Activated T-helper 1 cell treated with anti-CD3 and anti-CD28 coated beads, Interleukin-12 subunit alpha, Interleukin-12 subunit beta, Interleukin-2, Interleukin-4 antibody, amounts not matched to agents 30 ng/mL and 10 ng/mL and 1 ng/mL, durations not matched to agents 14 hours and 24 hours and 36 hours (primary cell): Measurements from ENCODE around the gene PGC. TPM values are rescaled to one million over a fixed set of nuclear protein-coding genes. Genes with fewer than 3 reads are reported as not detected.

Source experiments
- DNase-seq: peaks from one replicate; pipeline ENCODE4 v3.0.0; 2021; ENCODE audit warnings: low spot score
- H3K27ac Mint-ChIP-seq: one replicate; pipeline ENCODE4 v1.8.0; 2021; ENCODE audit warnings: mild to moderate bottlenecking, mixed read lengths
- H3K27me3 Mint-ChIP-seq: one replicate; pipeline ENCODE4 v1.8.0; 2022; ENCODE audit warnings: mild to moderate bottlenecking, moderate library complexity, mixed read lengths; ENCODE audit not compliant: insufficient read depth
- H3K36me3 Mint-ChIP-seq: one replicate; pipeline ENCODE4 v1.8.0; 2021; ENCODE audit warnings: low read depth, mixed read lengths
- H3K4me1 Mint-ChIP-seq: one replicate; pipeline ENCODE4 v1.8.0; 2021; ENCODE audit warnings: low read depth, mixed read lengths
- H3K4me3 Mint-ChIP-seq: one replicate; pipeline ENCODE4 v1.8.0; 2021; ENCODE audit warnings: mild to moderate bottlenecking, moderate library complexity, mixed read lengths
- H3K9me3 Mint-ChIP-seq: one replicate; pipeline ENCODE4 v1.8.0; 2021; ENCODE audit warnings: mixed read lengths
- intact Hi-C: fragments of 100-400 bp; cut with micrococcal nuclease; formaldehyde crosslinking; loops from one replicate; pipeline ENCODE4 v1.15.1; 2024
- total RNA-seq: library from RNA; stranded (reverse); gene quantifications from 2 replicates; pipeline ENCODE4 v1.2.3, GENCODE V29; 2022

PGC gene
- total RNA-seq, 1 donor from 2014 or later, result 0.60 TPM

DNA sequence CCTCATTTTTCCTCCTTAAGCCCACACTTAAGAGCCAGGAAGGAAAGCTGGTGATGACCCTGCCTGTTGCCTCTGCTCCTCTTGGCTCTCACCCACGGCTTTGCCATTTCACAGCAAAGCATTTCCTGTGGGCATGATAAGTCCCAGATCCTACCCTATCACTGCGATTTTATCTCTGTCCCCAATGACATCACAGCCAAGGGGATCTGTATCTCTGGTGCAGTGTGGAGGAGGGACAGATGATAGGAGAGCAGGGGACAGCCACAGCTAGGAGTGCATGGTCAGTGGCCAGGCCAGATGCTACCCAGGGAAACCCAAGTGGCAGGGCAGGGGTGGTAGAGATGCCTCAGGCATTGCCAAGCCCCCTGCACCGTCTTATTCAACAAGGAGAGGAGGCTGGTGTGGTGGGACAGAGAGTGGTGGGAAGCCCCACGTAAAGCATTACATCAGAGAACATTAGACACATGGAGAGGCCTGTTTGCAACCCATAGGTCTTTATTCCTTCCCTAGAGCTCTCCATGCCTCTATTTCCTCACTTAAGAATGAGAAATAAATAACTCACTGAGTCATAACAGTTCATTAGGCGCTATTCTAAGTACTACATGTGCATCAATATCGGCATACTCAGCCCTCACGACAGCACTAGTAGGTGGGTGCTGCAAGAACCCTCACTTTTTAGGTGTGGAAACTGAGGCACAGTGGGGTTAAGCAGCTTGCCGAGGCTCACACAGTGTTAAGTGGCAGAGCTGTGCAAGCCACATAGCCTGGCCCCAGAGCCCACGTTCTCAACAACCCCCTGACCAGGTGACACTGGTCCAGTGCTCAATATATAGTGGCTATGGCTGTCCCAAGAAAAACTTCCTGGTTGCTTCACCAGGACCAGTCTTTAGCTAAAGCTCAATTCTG, 16.4 kb downstream of the PGC start:
- Mint-ChIP-seq H3K9me3 (no peaks in the 10 kb centered on the region), H3K4me1 (peaks cover 31% of the 10 kb centered on the region), H3K4me3 (peak overlapping the region; percentile 19), H3K27me3 (no peaks in the 10 kb centered on the region), H3K36me3 (no peaks in the 10 kb centered on the region), H3K27ac (no peak overlapping the region)
- intact Hi-C loops, result loop anchor here (5.0 to 10.0 kb wide), 3 partner anchors 183 to 1904 kb away; partner anchors contain the start of genes FOXP4, MAD2L1BP, NFYA and OARD1
- DNase-seq, result no peak

DNA sequence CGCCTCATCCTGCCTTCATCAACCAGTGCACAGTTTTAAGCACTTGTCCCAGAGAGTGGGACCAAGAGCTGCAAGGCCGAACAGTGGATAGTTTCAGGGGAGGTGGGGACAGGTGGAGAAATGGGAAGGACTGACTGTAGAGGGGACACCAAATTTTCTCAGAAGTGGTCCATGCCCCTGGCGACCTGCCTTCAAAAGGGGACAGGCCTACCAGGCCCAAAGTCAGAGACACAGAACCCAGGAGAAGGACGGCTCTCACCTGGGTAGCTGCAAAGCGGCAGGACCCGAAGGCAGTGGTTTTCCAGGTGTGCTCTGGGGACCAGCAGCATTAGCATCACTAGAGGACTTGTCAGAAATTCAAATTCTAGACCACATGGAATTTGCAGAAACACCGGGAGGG, 17.6 kb downstream of the PGC start:
- Mint-ChIP-seq H3K36me3 (no peaks in the 10 kb centered on the region), H3K9me3 (no peaks in the 10 kb centered on the region), H3K4me1 (peaks cover 28% of the 10 kb centered on the region), H3K27me3 (no peaks in the 10 kb centered on the region), H3K4me3 (no peak overlapping the region), H3K27ac (no peak overlapping the region)
- intact Hi-C loops, result loop anchor here (5.0 to 10.0 kb wide), 3 partner anchors 182 to 1905 kb away; partner anchors contain the start of genes FOXP4, MAD2L1BP, NFYA and OARD1
- DNase-seq, result no peak

DNA sequence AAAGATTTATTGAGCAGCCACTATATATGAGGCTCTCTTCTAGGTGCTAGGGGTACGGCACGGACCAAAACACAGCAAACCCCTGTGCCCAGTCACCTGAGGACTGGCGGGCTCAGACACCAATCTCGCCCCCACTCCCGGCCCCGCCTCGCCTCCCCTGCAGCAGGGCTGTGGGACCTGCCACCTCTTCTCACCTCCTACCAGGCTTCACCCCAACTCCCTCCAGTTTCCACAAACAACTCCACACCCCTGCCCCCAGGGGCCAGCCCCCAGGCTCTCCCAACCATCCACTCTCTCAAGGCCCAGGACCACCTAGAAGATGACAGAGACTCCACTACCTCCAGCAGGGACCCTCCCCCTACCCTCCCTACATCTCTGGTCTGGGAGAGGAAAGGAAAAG, 18.2 kb downstream of the PGC start:
- intact Hi-C loops, result no loop called here
- no peaks in the 10 kb centered on the region for H3K27me3 Mint-ChIP-seq
- no peaks in the 10 kb centered on the region for H3K36me3 Mint-ChIP-seq
- H3K4me3 Mint-ChIP-seq, result no peak overlapping the region
- H3K4me1 Mint-ChIP-seq, result peaks cover 28% of the 10 kb centered on the region
- DNase-seq, result no peak
- H3K9me3 Mint-ChIP-seq, result no peaks in the 10 kb centered on the region
- no peak overlapping the region for H3K27ac Mint-ChIP-seq

DNA sequence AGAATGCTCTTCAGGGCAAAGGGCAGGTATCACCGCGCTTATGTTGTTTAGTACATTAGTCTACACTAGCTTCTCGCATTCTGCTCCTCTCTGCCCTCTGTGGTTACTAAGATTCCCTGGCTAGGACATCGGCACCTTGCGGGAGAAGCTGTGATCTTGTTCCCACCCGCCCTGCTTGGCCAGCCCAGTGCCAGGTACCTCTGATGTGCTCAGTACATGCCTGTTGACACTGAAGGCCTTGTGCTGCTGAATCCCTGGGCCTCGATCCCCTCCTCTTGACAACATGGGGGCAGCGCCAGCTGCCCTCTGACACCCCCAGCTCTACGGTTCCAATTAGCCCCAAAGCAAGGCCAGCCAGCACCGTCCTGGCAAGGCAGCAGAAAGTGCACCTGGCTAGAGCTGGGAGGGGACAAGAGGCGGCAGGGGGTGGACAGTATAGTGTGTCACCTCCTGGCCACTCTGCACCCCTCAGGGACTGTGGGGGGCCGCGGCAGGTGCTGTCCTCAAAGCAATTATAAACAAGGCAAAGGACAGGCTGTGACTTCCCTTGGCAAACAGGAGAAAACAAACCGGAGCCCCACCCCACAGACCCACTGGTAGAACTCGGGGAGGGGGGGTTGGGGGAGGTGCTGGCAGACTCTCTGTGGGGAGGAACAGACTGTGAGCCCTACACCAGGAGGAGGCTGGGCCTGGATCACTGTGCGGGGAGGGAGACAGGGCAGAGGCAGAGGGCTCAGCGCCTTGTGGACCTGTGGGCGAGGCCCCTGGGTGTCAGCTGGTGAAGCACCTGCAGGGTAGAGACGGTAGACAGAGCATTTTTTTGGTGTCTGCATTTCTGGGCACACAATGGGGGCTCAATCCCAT, 18.9 kb downstream of the PGC start:
- no peak overlapping the region for H3K27ac Mint-ChIP-seq
- no peak overlapping the region for H3K4me3 Mint-ChIP-seq
- H3K9me3 Mint-ChIP-seq, result no peaks in the 10 kb centered on the region
- intact Hi-C loops, result no loop called here
- no peak for DNase-seq
- peaks cover 28% of the 10 kb centered on the region for H3K4me1 Mint-ChIP-seq
- no peaks in the 10 kb centered on the region for H3K36me3 Mint-ChIP-seq
- H3K27me3 Mint-ChIP-seq, result no peaks in the 10 kb centered on the region

DNA sequence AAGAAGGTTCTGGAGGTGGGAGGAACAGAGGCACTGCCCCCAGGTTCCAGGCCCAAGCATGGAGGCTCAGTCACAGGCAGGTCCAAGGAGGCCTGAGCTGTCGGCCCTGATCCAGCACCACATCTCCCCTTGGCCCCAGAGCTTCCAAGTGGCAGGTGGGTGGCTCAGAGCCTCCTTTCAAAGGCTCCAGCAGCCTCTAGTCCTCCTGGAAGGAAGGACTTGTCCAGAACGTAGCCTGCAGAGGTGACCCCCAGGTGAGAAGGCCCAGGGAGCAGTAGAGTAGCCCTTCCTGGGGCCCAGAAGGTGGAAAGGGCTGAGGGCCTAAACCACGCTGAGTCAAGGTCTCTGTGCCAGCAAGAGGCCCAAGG, 19.5 kb downstream of the PGC start:
- H3K36me3 Mint-ChIP-seq, result no peaks in the 10 kb centered on the region
- H3K9me3 Mint-ChIP-seq, result no peaks in the 10 kb centered on the region
- no peak overlapping the region for H3K27ac Mint-ChIP-seq
- H3K4me1 Mint-ChIP-seq, result peaks cover 26% of the 10 kb centered on the region
- intact Hi-C loops, result no loop called here
- H3K4me3 Mint-ChIP-seq, result no peak overlapping the region
- H3K27me3 Mint-ChIP-seq, result no peaks in the 10 kb centered on the region
- DNase-seq, result no peak

DNA sequence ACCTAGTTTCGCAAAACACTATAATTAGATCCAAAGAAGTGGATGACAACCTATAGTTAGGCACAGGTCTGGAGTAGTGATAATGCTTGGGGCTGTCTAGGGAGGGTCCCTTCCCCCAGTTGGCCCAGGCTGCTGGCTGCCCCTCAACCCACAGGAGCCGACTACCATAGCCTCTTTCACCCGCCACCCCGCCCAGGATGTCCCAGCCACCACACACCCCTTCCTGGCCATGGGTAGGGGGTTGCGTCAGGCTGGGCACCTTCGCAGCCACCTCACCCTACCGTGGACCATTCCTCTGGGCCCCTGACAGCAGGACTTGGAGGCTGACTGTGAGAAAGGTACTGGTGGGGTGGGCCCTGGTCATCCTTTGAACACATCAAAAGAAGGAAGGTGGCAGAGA, 20.3 kb downstream of the PGC start:
- intact Hi-C loops, result no loop called here
- DNase-seq, result no peak
- H3K27me3 Mint-ChIP-seq, result no peaks in the 10 kb centered on the region
- H3K27ac Mint-ChIP-seq, result no peak overlapping the region
- H3K4me1 Mint-ChIP-seq, result peaks cover 20% of the 10 kb centered on the region
- no peaks in the 10 kb centered on the region for H3K36me3 Mint-ChIP-seq
- H3K4me3 Mint-ChIP-seq, result no peak overlapping the region
- H3K9me3 Mint-ChIP-seq, result no peaks in the 10 kb centered on the region

DNA sequence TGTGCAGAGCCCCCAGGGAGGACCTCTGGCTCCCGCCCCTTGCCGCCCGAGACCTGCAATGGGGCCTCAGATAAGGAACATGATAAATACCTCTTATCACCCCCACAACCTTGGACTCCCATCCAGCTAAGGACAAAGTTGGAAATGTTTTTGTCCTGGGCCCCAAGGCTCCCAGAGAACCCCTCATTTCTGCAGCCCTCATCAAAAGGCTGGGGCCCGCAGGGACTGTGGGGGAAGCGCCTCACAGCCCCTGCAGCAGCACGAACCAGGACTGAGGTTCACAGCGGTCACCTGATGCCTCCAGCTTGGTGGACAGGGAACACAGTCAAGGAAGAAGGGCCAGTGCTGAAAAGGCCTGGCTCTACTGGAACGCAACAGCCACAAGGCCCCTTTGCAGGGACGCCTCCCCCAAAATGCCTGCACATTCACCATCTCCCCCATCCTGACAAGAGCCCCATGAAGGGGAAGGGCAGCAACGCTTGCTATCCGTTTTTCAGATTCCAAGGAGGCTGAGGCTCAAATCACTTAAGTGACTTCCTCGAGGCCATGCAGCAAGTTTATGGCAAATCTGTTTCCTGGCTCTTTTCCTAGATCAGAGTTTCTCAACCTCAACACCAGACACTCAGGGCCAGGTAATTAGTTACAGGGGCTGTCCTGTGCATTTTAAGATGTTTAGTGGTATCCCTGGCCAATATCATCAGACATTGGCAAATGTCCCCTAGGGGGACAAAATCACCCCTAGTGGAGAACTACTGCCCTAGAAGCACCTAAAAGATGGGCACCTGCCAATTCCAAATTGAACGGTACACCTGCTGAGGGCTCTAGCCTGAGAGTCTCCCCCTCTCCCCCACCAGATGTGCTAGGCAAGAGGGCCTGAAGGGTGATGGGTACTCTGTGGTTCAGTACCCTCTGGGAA, 22.4 kb downstream of the PGC start:
- no peak for DNase-seq
- Mint-ChIP-seq H3K9me3 (no peaks in the 10 kb centered on the region), H3K4me3 (no peak overlapping the region), H3K36me3 (no peaks in the 10 kb centered on the region), H3K27me3 (no peaks in the 10 kb centered on the region), H3K27ac (no peak overlapping the region), H3K4me1 (peaks cover 5% of the 10 kb centered on the region)
- intact Hi-C loops, result no loop called here

DNA sequence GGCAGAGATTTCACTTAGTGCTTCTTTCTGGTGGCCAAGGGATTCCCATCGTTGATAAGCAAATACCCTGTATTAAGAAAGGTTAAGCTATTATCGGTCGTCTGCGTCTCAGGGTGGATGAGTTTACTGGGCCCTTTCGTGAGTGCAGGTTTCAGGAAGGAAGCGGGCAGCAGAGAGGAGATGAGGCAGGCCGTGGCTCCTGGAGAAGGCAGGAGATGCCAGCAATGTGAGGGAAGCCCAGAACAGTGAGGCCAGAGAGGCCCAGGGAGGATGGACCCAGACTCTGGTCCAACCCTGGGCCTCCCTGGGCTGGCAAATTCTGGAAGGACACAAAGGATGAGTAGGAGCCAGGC, 23.0 kb downstream of the PGC start:
- no peaks in the 10 kb centered on the region for H3K36me3 Mint-ChIP-seq
- H3K27ac Mint-ChIP-seq, result no peak overlapping the region
- intact Hi-C loops, result no loop called here
- no peaks in the 10 kb centered on the region for H3K9me3 Mint-ChIP-seq
- no peak overlapping the region for H3K4me3 Mint-ChIP-seq
- DNase-seq, result no peak
- peaks cover 5% of the 10 kb centered on the region for H3K4me1 Mint-ChIP-seq
- no peaks in the 10 kb centered on the region for H3K27me3 Mint-ChIP-seq

DNA sequence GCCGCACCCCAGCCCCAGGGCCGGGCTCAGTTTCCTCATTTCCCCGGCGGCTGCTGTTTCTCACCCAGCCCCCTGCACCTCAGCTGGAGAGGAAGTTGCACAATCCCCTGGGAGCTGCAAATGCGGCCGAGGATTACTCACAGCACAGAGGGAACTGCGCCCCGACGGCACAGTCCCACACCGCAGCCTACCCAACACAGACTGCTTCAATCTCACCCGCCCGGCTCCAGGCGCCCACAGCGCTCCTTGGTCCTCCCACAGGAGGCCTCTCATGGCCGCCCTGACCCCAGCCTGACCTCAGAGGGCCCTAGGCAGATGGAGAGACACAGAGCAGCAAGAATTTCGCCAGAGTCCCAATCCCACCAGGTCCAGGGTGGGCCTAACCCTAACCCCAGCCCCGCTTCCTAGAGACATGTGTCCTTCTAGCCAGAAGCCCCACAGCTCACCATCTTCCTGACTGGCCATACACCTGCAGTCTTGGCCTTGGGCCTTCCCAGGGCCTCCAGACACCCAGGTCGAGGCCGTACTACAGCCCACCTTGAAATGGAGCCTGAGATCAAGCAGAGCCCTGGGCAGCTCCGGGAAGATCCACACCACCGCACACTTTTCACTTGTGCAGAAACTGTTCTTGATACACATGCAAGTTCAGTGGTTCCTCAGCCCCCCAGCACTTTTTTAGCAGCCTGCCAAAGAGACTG, 23.5 kb downstream of the PGC start:
- Mint-ChIP-seq H3K9me3 (no peaks in the 10 kb centered on the region), H3K4me1 (peaks cover 5% of the 10 kb centered on the region), H3K27me3 (no peaks in the 10 kb centered on the region), H3K4me3 (no peak overlapping the region), H3K27ac (no peak overlapping the region), H3K36me3 (no peaks in the 10 kb centered on the region)
- intact Hi-C loops, result no loop called here
- no peak for DNase-seq

DNA sequence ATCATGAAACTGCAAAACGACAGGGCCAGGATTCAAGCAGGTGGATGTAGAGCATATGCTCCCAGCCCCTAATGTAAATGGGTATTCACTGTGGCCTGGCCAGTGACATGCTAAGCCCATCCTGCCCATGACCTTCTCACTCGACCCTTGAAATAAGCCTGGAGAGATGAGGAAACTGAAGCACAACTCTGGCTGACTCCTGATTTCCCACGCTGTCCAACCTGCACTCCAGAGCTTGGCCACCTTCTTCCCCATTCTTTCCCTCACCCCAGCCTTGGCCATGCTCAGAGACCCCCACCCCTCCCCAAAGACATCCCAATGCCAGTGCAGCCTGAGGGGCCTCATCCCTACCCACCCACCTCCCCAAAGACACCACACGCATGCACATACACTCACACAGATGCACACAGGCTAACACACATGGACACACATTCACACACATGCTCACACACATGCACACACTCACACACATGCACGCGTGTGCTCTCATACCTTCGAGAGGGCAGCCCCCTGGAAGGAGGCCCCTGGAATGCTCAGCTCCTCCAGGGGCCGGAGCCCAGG, 24.1 kb downstream of the PGC start:
- no peak for DNase-seq
- peaks cover 5% of the 10 kb centered on the region for H3K4me1 Mint-ChIP-seq
- no peaks in the 10 kb centered on the region for H3K27me3 Mint-ChIP-seq
- no peaks in the 10 kb centered on the region for H3K9me3 Mint-ChIP-seq
- intact Hi-C loops, result no loop called here
- H3K36me3 Mint-ChIP-seq, result no peaks in the 10 kb centered on the region
- no peak overlapping the region for H3K4me3 Mint-ChIP-seq
- H3K27ac Mint-ChIP-seq, result no peak overlapping the region

DNA sequence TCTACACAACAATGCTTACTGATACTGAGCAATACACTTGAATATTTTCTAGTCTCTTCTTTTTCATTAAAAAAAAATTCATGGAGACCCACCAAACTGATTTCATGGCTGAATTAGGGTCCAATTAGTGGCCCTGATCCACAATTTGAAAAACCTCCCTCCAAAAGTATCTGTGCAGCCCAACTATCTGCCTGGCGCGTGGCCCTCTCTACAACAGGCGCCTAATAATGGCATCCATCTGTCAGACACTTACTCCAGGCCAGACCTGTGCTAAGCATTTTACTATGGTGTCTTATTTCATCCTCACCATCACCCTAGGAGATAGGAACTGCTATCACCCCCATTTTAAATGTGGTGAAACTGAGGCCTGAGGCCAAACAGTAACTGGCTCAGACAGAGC, 25.8 kb downstream of the PGC start:
- Mint-ChIP-seq H3K4me3 (no peak overlapping the region), H3K4me1 (peaks cover 5% of the 10 kb centered on the region), H3K27ac (no peak overlapping the region), H3K36me3 (no peaks in the 10 kb centered on the region), H3K9me3 (no peaks in the 10 kb centered on the region), H3K27me3 (no peaks in the 10 kb centered on the region)
- intact Hi-C loops, result no loop called here
- no peak for DNase-seq

DNA sequence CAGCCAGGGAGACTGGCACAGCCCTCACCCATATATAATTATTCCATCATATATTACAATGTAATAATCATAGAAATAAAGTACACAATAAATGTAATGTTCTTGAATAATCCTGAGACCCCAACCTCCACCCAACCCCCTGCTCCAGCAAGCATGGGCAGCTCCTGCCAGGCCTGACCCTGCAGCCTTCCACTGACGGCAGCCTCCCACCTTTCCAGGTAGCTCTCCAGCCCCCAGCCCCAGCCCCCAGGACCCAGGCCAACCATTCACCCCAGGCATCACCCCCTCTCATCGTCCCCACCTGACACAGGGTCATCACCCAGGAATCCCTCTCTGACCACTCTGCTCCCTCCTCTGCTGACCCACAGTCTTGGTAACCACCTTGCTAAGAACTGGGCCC, 26.4 kb downstream of the PGC start:
- no peak for DNase-seq
- H3K9me3 Mint-ChIP-seq, result no peaks in the 10 kb centered on the region
- intact Hi-C loops, result no loop called here
- peak overlapping the region; percentile 29 for H3K27ac Mint-ChIP-seq
- no peak overlapping the region for H3K4me3 Mint-ChIP-seq
- H3K4me1 Mint-ChIP-seq, result peaks cover 10% of the 10 kb centered on the region
- no peaks in the 10 kb centered on the region for H3K36me3 Mint-ChIP-seq
- H3K27me3 Mint-ChIP-seq, result no peaks in the 10 kb centered on the region
